ENCODE measurements around the gene TNFRSF1A. TPM values are rescaled to one million over a fixed set of nuclear protein-coding genes. Genes with fewer than 3 reads are reported as not detected.
"Not testable (repeated sequence)": the region's sequence is repeated elsewhere in the genome, so short reads cannot be mapped to it uniquely, and the experiment has no call there.

The TNFRSF1A gene
- total and polyA plus RNA-seq, 4 experiments from 2014 or later = 14.5 to 86.7 (median 58.6) TPM

GRCh38 chr12:6292606-6293005 lies 49.3 kb downstream of the TNFRSF1A start:
- Histone ChIP-seq H3K27me3 (ENCODE audit: insufficient read depth, low read length) (no peaks in the 10 kb centered on the region), H3K4me1 (ENCODE audit: insufficient read depth, low read length) (no peaks in the 10 kb centered on the region), H3K4me3 (ENCODE audit: low read length in 2 of 2) (no peak overlapping the region), H3K36me3 (ENCODE audit: insufficient read depth, low read length) (no peaks in the 10 kb centered on the region), H3K9me3 (ENCODE audit: control insufficient read depth in 1 of 2, low read length in 2 of 2) (no peaks in the 10 kb centered on the region), H3K27ac (ENCODE audit: low read depth, low read length) (no peak overlapping the region)
- Mint-ChIP-seq H3K4me1 (peaks cover 0 to 2% (median under 1%) of the 10 kb centered on the region in 4 donors), H3K4me3 (no peak overlapping the region), H3K27ac (no peak overlapping the region), H3K9me3 (no peaks in the 10 kb centered on the region), H3K27me3 (peaks cover 3 to 8% of the 10 kb centered on the region in 2 donors), H3K36me3 (no peaks in the 10 kb centered on the region)
- intact Hi-C loops (cut with micrococcal nuclease) = no loop called here
- ChIA-PET POLR2A (ENCODE audit: partially characterized antibody) (no interaction called here), CTCF (ENCODE audit: partially characterized antibody) (interaction anchor here (0.6 to 1.6 kb wide), 3 partner anchors 8 to 297 kb away, joined by 3 to 5 read pairs (median 3); no protein-coding TSS in a partner anchor)
- no peak for DNase-seq

- H3K9me3 Mint-ChIP-seq; H3K27me3 Mint-ChIP-seq; H3K27me3 ChIP-seq (ENCODE audit: insufficient read depth, low read length); H3K4me1 ChIP-seq (ENCODE audit: insufficient read depth, low read length); CTCF ChIA-PET (ENCODE audit: partially characterized antibody); H3K36me3 ChIP-seq (ENCODE audit: insufficient read depth, low read length); H3K4me3 ChIP-seq (ENCODE audit: low read length in 2 of 2); POLR2A ChIA-PET (ENCODE audit: partially characterized antibody); H3K27ac Mint-ChIP-seq; H3K9me3 ChIP-seq (ENCODE audit: control insufficient read depth in 1 of 2, low read length in 2 of 2); intact Hi-C loops (cut with micrococcal nuclease); H3K27ac ChIP-seq (ENCODE audit: low read depth, low read length); H3K4me1 Mint-ChIP-seq; H3K36me3 Mint-ChIP-seq; DNase-seq: not testable (repeated sequence)
- peak overlapping the region in 2 of 8 donors; percentile 3 to 21 for H3K4me3 Mint-ChIP-seq
Observed at GRCh38 chr12:6289906-6290305, 52.0 kb downstream of the TNFRSF1A start.

- H3K27ac Mint-ChIP-seq; DNase-seq; H3K27ac ChIP-seq (ENCODE audit: low read depth, low read length); H3K36me3 ChIP-seq (ENCODE audit: insufficient read depth, low read length); H3K4me1 Mint-ChIP-seq; H3K27me3 ChIP-seq (ENCODE audit: insufficient read depth, low read length); H3K9me3 ChIP-seq (ENCODE audit: control insufficient read depth in 1 of 2, low read length in 2 of 2); H3K9me3 Mint-ChIP-seq; intact Hi-C loops (cut with micrococcal nuclease); H3K36me3 Mint-ChIP-seq; H3K4me3 Mint-ChIP-seq; H3K4me3 ChIP-seq (ENCODE audit: low read length in 2 of 2); H3K4me1 ChIP-seq (ENCODE audit: insufficient read depth, low read length); POLR2A ChIA-PET (ENCODE audit: partially characterized antibody); H3K27me3 Mint-ChIP-seq: not testable (repeated sequence)
- CTCF ChIA-PET (ENCODE audit: partially characterized antibody) = interaction anchor here (0.9 to 7.6 kb wide), 2 partner anchors 94 to 301 kb away, joined by 4 to 107 read pairs; no protein-coding TSS in a partner anchor
Observed at GRCh38 chr12:6289081-6289480, 52.8 kb downstream of the TNFRSF1A start.

- Histone ChIP-seq H3K4me3 (ENCODE audit: low read length in 2 of 2) (no peak overlapping the region), H3K9me3 (ENCODE audit: control insufficient read depth in 1 of 2, low read length in 2 of 2) (no peaks in the 10 kb centered on the region), H3K4me1 (ENCODE audit: insufficient read depth, low read length) (peaks cover 4% of the 10 kb centered on the region), H3K36me3 (ENCODE audit: insufficient read depth, low read length) (no peaks in the 10 kb centered on the region), H3K27me3 (ENCODE audit: insufficient read depth, low read length) (no peaks in the 10 kb centered on the region), H3K27ac (ENCODE audit: low read depth, low read length) (no peak overlapping the region)
- Mint-ChIP-seq H3K4me1 (peaks cover 0 to 5% (median 4%) of the 10 kb centered on the region in 4 donors), H3K27ac (no peak overlapping the region), H3K9me3 (no peaks in the 10 kb centered on the region), H3K4me3 (no peak overlapping the region), H3K36me3 (no peaks in the 10 kb centered on the region), H3K27me3 (peaks cover 4 to 5% of the 10 kb centered on the region in 2 donors)
- intact Hi-C loops (cut with micrococcal nuclease) = no loop called here
- POLR2A ChIA-PET (ENCODE audit: partially characterized antibody) = no interaction called here
- DNase-seq = no peak
- CTCF ChIA-PET (ENCODE audit: partially characterized antibody) = interaction anchor here (0.7 to 7.6 kb wide), 6 partner anchors 9 to 300 kb away, joined by 3 to 107 read pairs (median 4); no protein-coding TSS in a partner anchor
Observed at GRCh38 chr12:6288235-6288634, 53.6 kb downstream of the TNFRSF1A start.

- Histone ChIP-seq H3K9me3 (ENCODE audit: control insufficient read depth in 1 of 2, low read length in 2 of 2) (no peaks in the 10 kb centered on the region), H3K27ac (ENCODE audit: low read depth, low read length) (no peak overlapping the region), H3K4me3 (ENCODE audit: low read length in 2 of 2) (no peak overlapping the region), H3K27me3 (ENCODE audit: insufficient read depth, low read length) (no peaks in the 10 kb centered on the region), H3K36me3 (ENCODE audit: insufficient read depth, low read length) (no peaks in the 10 kb centered on the region), H3K4me1 (ENCODE audit: insufficient read depth, low read length) (peaks cover 4% of the 10 kb centered on the region)
- Mint-ChIP-seq H3K36me3 (no peaks in the 10 kb centered on the region), H3K27ac (no peak overlapping the region), H3K9me3 (no peaks in the 10 kb centered on the region), H3K27me3 (peaks cover 8 to 19% of the 10 kb centered on the region in 2 donors), H3K4me3 (no peak overlapping the region), H3K4me1 (peaks cover 0 to 9% (median 4%) of the 10 kb centered on the region in 4 donors)
- no peak for DNase-seq
- intact Hi-C loops (cut with micrococcal nuclease) = loop anchor here (1.0 kb wide), 2 partner anchors 90 to 222 kb away; no protein-coding TSS in a partner anchor
- CTCF ChIA-PET (ENCODE audit: partially characterized antibody) = interaction anchor here (0.6 to 7.6 kb wide), 24 partner anchors 9 to 1323 kb away, joined by 3 to 107 read pairs (median 4); no protein-coding TSS in a partner anchor
- POLR2A ChIA-PET (ENCODE audit: partially characterized antibody) = no interaction called here
Observed at GRCh38 chr12:6285532-6286306, 56.2 kb downstream of the TNFRSF1A start.

- no peaks in the 10 kb centered on the region for H3K36me3 ChIP-seq (ENCODE audit: insufficient read depth, low read length)
- no peak overlapping the region for H3K27ac ChIP-seq (ENCODE audit: low read depth, low read length)
- CTCF ChIA-PET (ENCODE audit: partially characterized antibody) = interaction anchor here (0.7 to 7.6 kb wide), 26 partner anchors 8 to 299 kb away, joined by 3 to 107 read pairs (median 4); no protein-coding TSS in a partner anchor
- H3K4me1 ChIP-seq (ENCODE audit: insufficient read depth, low read length) = peaks cover 4% of the 10 kb centered on the region
- Mint-ChIP-seq H3K36me3 (no peaks in the 10 kb centered on the region), H3K4me1 (peaks cover 0 to 9% (median 4%) of the 10 kb centered on the region in 4 donors), H3K9me3 (no peaks in the 10 kb centered on the region), H3K27me3 (peaks cover 8 to 23% of the 10 kb centered on the region in 2 donors), H3K27ac (peak overlapping the region in 1 of 7 donors; percentile 31), H3K4me3 (no peak overlapping the region)
- no peak overlapping the region for H3K4me3 ChIP-seq (ENCODE audit: low read length in 2 of 2)
- peak in 4 of 5 donors; percentile 51 to 64 (median 55) for DNase-seq
- no peaks in the 10 kb centered on the region for H3K9me3 ChIP-seq (ENCODE audit: control insufficient read depth in 1 of 2, low read length in 2 of 2)
- intact Hi-C loops (cut with micrococcal nuclease) = loop anchor here (1.0 kb wide), 2 partner anchors 90 to 222 kb away; no protein-coding TSS in a partner anchor
- POLR2A ChIA-PET (ENCODE audit: partially characterized antibody) = no interaction called here
- H3K27me3 ChIP-seq (ENCODE audit: insufficient read depth, low read length) = no peaks in the 10 kb centered on the region
Observed at GRCh38 chr12:6285063-6285477, 56.8 kb downstream of the TNFRSF1A start.

GRCh38 chr12:6284273-6284672 lies 57.6 kb downstream of the TNFRSF1A start:
- Mint-ChIP-seq H3K27ac (no peak overlapping the region), H3K9me3 (no peaks in the 10 kb centered on the region), H3K4me1 (peaks cover 0 to 9% (median 4%) of the 10 kb centered on the region in 4 donors), H3K27me3 (peaks cover 8 to 28% of the 10 kb centered on the region in 2 donors), H3K4me3 (no peak overlapping the region), H3K36me3 (no peaks in the 10 kb centered on the region)
- H3K27me3 ChIP-seq (ENCODE audit: insufficient read depth, low read length) = no peaks in the 10 kb centered on the region
- H3K4me1 ChIP-seq (ENCODE audit: insufficient read depth, low read length) = peaks cover 6% of the 10 kb centered on the region
- H3K9me3 ChIP-seq (ENCODE audit: control insufficient read depth in 1 of 2, low read length in 2 of 2) = no peaks in the 10 kb centered on the region
- ChIA-PET POLR2A (ENCODE audit: partially characterized antibody) (no interaction called here), CTCF (ENCODE audit: partially characterized antibody) (interaction anchor here (0.7 to 7.6 kb wide), 31 partner anchors 8 to 298 kb away, joined by 3 to 107 read pairs (median 4); no protein-coding TSS in a partner anchor)
- no peak for DNase-seq
- H3K36me3 ChIP-seq (ENCODE audit: insufficient read depth, low read length) = no peaks in the 10 kb centered on the region
- intact Hi-C loops (cut with micrococcal nuclease) = no loop called here
- H3K4me3 ChIP-seq (ENCODE audit: low read length in 2 of 2) = no peak overlapping the region
- H3K27ac ChIP-seq (ENCODE audit: low read depth, low read length) = no peak overlapping the region
